Gastrocnemius medialis (tissue), 4 donors: ENCODE results near the gene C6orf120. TPM values are rescaled to one million over a fixed set of nuclear protein-coding genes. Genes with fewer than 3 reads are reported as not detected.

Experiments
- ATAC-seq, 2 donors: fragments of 150-250 bp; one replicate each; pipeline ENCODE4 v1.9.1; 2016
- DNase-seq, 2 donors: peaks; one replicate each; pipeline ENCODE4 v3.0.0-alpha.2; 2019
- H3K27ac ChIP-seq, 4 donors: fragments of 200-600 bp; sonication (generic); 1 replicate in 1 of 4; 2 replicates in 3 of 4; pipeline ENCODE4 v1.5.1; 2016 to 2018; ENCODE audit warnings: mild to moderate bottlenecking in 2 of 4, moderate library complexity in 1 of 4
- H3K27me3 ChIP-seq, 3 donors: fragments of 200-600 bp; sonication (generic) in 2 of 3; 1 replicate in 1 of 3; 2 replicates in 2 of 3; pipeline versions ENCODE4 v1.5.1 to v1.6.0; 2016 to 2019; ENCODE audit warnings: mild to moderate bottlenecking in 1 of 3, moderate library complexity in 1 of 3
- H3K36me3 ChIP-seq, 2 donors: fragments of 200-600 bp; sonication (generic) in 1 of 2; one replicate each; pipeline ENCODE4 v1.5.1; 2017 to 2018
- H3K4me1 ChIP-seq, 2 donors: fragments of 200-600 bp; sonication (generic) in 1 of 2; one replicate each; pipeline ENCODE4 v1.5.1; 2016 to 2017; ENCODE audit warnings: mild to moderate bottlenecking in 2 of 2
- H3K4me3 ChIP-seq, 4 donors: fragments of 200-600 bp; sonication (generic) in 3 of 4; 1 replicate in 1 of 4; 2 replicates in 3 of 4; pipeline ENCODE4 v1.5.1; 2016 to 2019; ENCODE audit warnings: mild to moderate bottlenecking in 2 of 4
- H3K9me3 ChIP-seq, 3 donors: fragments of 200-600 bp; sonication (generic) in 2 of 3; 1 replicate in 1 of 3; 2 replicates in 2 of 3; pipeline ENCODE4 v1.5.1; 2016 to 2019
- CTCF ChIP-seq, 5 experiments: fragments of 450-650 bp in 3 of 5; fragments of 200-600 bp in 2 of 5; sonication (generic) in 2 of 5; IDR thresholded peaks in 4 of 5; conservative IDR thresholded peaks in 1 of 5; 1 replicate in 4 of 5; 2 replicates in 1 of 5; pipeline ENCODE4 v1.5.1; 2016 to 2019; ENCODE audit warnings: antibody characterized with exemption in 5 of 5, mild to moderate bottlenecking in 3 of 5, moderate library complexity in 3 of 5
- POLR2A ChIP-seq, 2 donors: fragments of 450-650 bp; IDR thresholded peaks; one replicate each; pipeline ENCODE4 v1.6.1; 2017; ENCODE audit warnings: antibody characterized with exemption in 2 of 2, mild to moderate bottlenecking in 2 of 2, moderate library complexity in 2 of 2
- in situ Hi-C, 4 donors: fragments of 200-750 bp; cut with MboI; loops; one replicate each; pipeline versions ENCODE4 v1.15.0 to v1.8.0; 2017; ENCODE audit warnings: low sequenced_read_pairs in 4 of 4
- intact Hi-C: fragments of 100-400 bp; cut with DNase I; formaldehyde crosslinking; loops from one replicate; pipeline ENCODE4 v1.15.1; 2023; ENCODE audit warnings: low total_unique reads
- total RNA-seq, 4 donors: library from RNA; depleted of rRNA; stranded (reverse); fragments of >200 nt; gene quantifications; one replicate each; pipeline versions ENCODE4 v1.1.0 to v1.2.3, GENCODE V29; 2016

C6orf120 gene
- total RNA-seq: 10 to 100 TPM; 23.8 to 41.4 (median 29.4) TPM

GRCh38 chr6:169701954-169702839 lies at the start of gene C6orf120, which contains the start of gene WDR27:
Gene C6orf120 (plus strand): TSS chr6:169702126. CDS start chr6:169702460, 334 bp downstream.
Gene WDR27 (minus strand): TSS chr6:169702029. CDS start chr6:169689005, 13,024 bp downstream.
- H3K4me1 ChIP-seq: peaks cover 36 to 51% of the 10 kb centered on the region in 2 donors
- intact Hi-C loops: loop anchor here (1.0 kb wide), 2 partner anchors 21 to 49 kb away; partner anchors contain the start of genes DYNLT2 and ERMARD

GRCh38 chr6:169652896-169653295 lies 49.0 kb upstream of the C6orf120 start:
- DNase-seq (no peak), ATAC-seq (no peak)
- H3K9me3 ChIP-seq: no peaks in the 10 kb centered on the region
- no peak overlapping the region for H3K4me3 ChIP-seq
- no peak overlapping the region for H3K27ac ChIP-seq
- no peaks in the 10 kb centered on the region for H3K36me3 ChIP-seq
- intact Hi-C loops (loop anchor here (10.0 kb wide), 1 partner anchor 698 kb away; no protein-coding TSS in a partner anchor), in situ Hi-C loops (no loop called here)
- no peaks in the 10 kb centered on the region for H3K27me3 ChIP-seq
- TF ChIP-seq POLR2A (IDR thresholded peaks at IDR 0.05) (no peak), CTCF (IDR thresholded peaks at IDR 0.05 in 4 of 5, conservative IDR thresholded peaks at IDR 0.05 in 1 of 5) (no peak)
- no peaks in the 10 kb centered on the region for H3K4me1 ChIP-seq

More at GRCh38 chr6:169701954-169702839, at the start of gene C6orf120, which contains the start of gene WDR27:
- Histone ChIP-seq H3K36me3 (peaks cover 0 to 6% of the 10 kb centered on the region in 2 donors), H3K9me3 (no peaks in the 10 kb centered on the region), H3K27ac (peak within 1 kb of the TSS; percentile 87 to 97 (median 95)), H3K27me3 (no peaks in the 10 kb centered on the region), H3K4me3 (peak within 1 kb of the TSS; percentile 88 to 93 (median 90))
- DNase-seq: peak; percentile 88 to 92
- in situ Hi-C loops: no loop called here
- peak; percentile 92 to 95 for ATAC-seq
- TF ChIP-seq POLR2A (IDR thresholded peaks at IDR 0.05): peak; percentile 92 to 94
- no peak for TF ChIP-seq CTCF (IDR thresholded peaks at IDR 0.05 in 4 of 5, conservative IDR thresholded peaks at IDR 0.05 in 1 of 5)

GRCh38 chr6:169653691-169654090 lies 48.2 kb upstream of the C6orf120 start:
- no peaks in the 10 kb centered on the region for H3K9me3 ChIP-seq
- in situ Hi-C loops: no loop called here
- H3K4me3 ChIP-seq: no peak overlapping the region
- TF ChIP-seq POLR2A (IDR thresholded peaks at IDR 0.05) (no peak), CTCF (IDR thresholded peaks at IDR 0.05 in 4 of 5, conservative IDR thresholded peaks at IDR 0.05 in 1 of 5) (no peak)
- H3K27me3 ChIP-seq: no peaks in the 10 kb centered on the region
- no peaks in the 10 kb centered on the region for H3K4me1 ChIP-seq
- DNase-seq: no peak
- intact Hi-C loops: loop anchor here (10.0 kb wide), 1 partner anchor 699 kb away; no protein-coding TSS in a partner anchor
- no peaks in the 10 kb centered on the region for H3K36me3 ChIP-seq
- ATAC-seq: no peak
- H3K27ac ChIP-seq: peak overlapping the region in 3 of 4 donors; percentile 71 to 75 (median 72)

- Histone ChIP-seq H3K27me3 (no peaks in the 10 kb centered on the region), H3K4me1 (no peaks in the 10 kb centered on the region), H3K9me3 (no peaks in the 10 kb centered on the region), H3K4me3 (peak overlapping the region; percentile 42 to 60 (median 54)), H3K36me3 (no peaks in the 10 kb centered on the region), H3K27ac (peak overlapping the region; percentile 68 to 75 (median 72))
- intact Hi-C loops: loop anchor here (10.0 kb wide), 1 partner anchor 700 kb away; no protein-coding TSS in a partner anchor
- peak; percentile 32 to 56 for DNase-seq
- in situ Hi-C loops: no loop called here
- peak; percentile 84 to 93 for ATAC-seq
- peak in 1 of 2 donors; percentile 38 for TF ChIP-seq POLR2A (IDR thresholded peaks at IDR 0.05)
- TF ChIP-seq CTCF (IDR thresholded peaks at IDR 0.05 in 4 of 5, conservative IDR thresholded peaks at IDR 0.05 in 1 of 5): peak in 2 of 5 experiments; percentile 10 to 21
These were observed 47.1 kb upstream of the C6orf120 start for GRCh38 chr6:169654598-169655391.
